Psoas muscle (tissue), 8 donors: ENCODE data around the gene RMDN2. TPM values are rescaled to one million over a fixed set of nuclear protein-coding genes. Genes with fewer than 3 reads are reported as not detected.

ENCODE experiments used
- ATAC-seq, 4 donors: fragments of 200-7000 bp; cut with Tn5 transposase; one replicate each; pipeline ENCODE4 v1.9.1; 2020; ENCODE audit warnings: moderate library complexity in 3 of 4, mild to moderate bottlenecking in 2 of 4
- DNase-seq, 2 donors: peaks; one replicate each; pipeline ENCODE4 v3.0.0-alpha.2; 2020
- H3K27ac ChIP-seq: fragments of 200-600 bp; one replicate; pipeline ENCODE4 v1.8.0; 2022
- H3K27me3 ChIP-seq, 3 donors: fragments of 200-600 bp in 1 of 3; one replicate each; pipeline versions ENCODE4 v1.6.1 to v1.8.0; 2013 to 2022; ENCODE audit warnings: low read length in 2 of 3, mild to moderate bottlenecking in 2 of 3, moderate library complexity in 1 of 3; ENCODE audit not compliant: insufficient read depth in 3 of 3
- H3K36me3 ChIP-seq, 2 donors: fragments of 200-600 bp in 1 of 2; one replicate each; pipeline versions ENCODE4 v1.6.1 to v1.8.0; 2013 to 2022; ENCODE audit warnings: low read depth in 1 of 2, mild to moderate bottlenecking in 1 of 2, moderate library complexity in 1 of 2; ENCODE audit not compliant: insufficient read depth in 1 of 2
- H3K4me1 ChIP-seq: fragments of 200-600 bp; one replicate; pipeline ENCODE4 v1.8.0; 2022
- H3K4me3 ChIP-seq: fragments of 200-600 bp; one replicate; pipeline ENCODE4 v1.8.0; 2022; ENCODE audit warnings: mild to moderate bottlenecking
- H3K9me3 ChIP-seq: fragments of 200-600 bp; one replicate; pipeline ENCODE4 v1.8.0; 2022
- whole genome bisulfite sequencing, 3 donors: extraction: QIAGEN DNeasy Blood & Tissue Kit; methylation state at CpG; one replicate each; pipeline versions ENCODE4 v1.1.6 to v1.1.7; 2013; 5-methylcytosine and 5-hydroxymethylcytosine counted together
- intact Hi-C, 2 donors: fragments of 100-400 bp; cut with DNase I; formaldehyde crosslinking; loops; one replicate each; pipeline versions ENCODE4 v1.11.0 to v1.14.2; 2022
- polyA plus RNA-seq, 3 donors: library from polyadenylated mRNA; stranded (reverse); fragments of 200-250 nt; gene quantifications; one replicate each; pipeline ENCODE4 v1.2.3, GENCODE V29; 2013
- total RNA-seq, 4 donors: library from RNA; stranded (reverse); fragmentation: NEBNext Ultra II Directional in 2 of 4; extraction: Animal tissue kit (Norgen Biotek cat#: 25700) in 2 of 4; gene quantifications; one replicate each; pipeline versions ENCODE4 v1.2.1 to v1.2.4, GENCODE V29; 2021 to 2023
- TF ChIP-seq, protein P1 (sequence below): fragments of 200-600 bp; IDR thresholded peaks from one replicate; pipeline ENCODE4 v1.8.0; 2022; ENCODE audit warnings: antibody characterized with exemption
- donor health status: healthy with polysubstance abuse.
- donor health status: DM: no; HTN: no; CAD: no; lungs with moderate emphysema.
- donor health status: Bipolar disorder and iron deficiency.
- donor health status: healthy.
- donor health status: DM: yes; HTN: yes; CAD: no.
- donor health status: DM: no; HTN: no; CAD: no.
- donor health status: DM: no; HTN: no; CAD: no.
- donor health status: DM: yes; HTN: yes; CAD: no.

The RMDN2 gene
- total and polyA plus RNA-seq, 7 donors = 2.1 to 5.5 (median 3.5) TPM

DNA sequence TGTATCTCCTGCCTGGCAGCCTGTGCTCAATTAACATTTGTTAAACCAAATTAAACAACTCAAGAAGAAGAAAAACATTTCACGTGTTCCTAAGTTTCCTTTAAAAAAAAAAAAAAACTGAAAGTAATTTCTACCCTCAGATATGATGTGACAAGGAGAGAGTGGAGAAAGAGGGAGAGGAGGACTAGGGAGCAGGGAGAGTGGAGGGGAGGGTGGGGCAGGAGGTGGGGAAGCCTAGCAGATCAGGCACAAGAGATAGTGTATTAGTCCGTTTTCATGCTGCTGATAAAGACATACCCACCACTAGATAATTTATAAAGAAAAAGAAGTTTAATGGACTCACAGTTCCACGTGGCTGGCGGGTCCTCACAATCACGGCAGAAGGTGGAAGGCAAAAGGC lies 104.4 kb downstream of the RMDN2 start:
- Histone ChIP-seq H3K27ac (no peak overlapping the region), H3K36me3 (no peaks in the 10 kb centered on the region), H3K4me3 (no peak overlapping the region), H3K27me3 (no peaks in the 10 kb centered on the region), H3K4me1 (no peaks in the 10 kb centered on the region), H3K9me3 (no peaks in the 10 kb centered on the region)
- TF ChIP-seq, protein P1, sequence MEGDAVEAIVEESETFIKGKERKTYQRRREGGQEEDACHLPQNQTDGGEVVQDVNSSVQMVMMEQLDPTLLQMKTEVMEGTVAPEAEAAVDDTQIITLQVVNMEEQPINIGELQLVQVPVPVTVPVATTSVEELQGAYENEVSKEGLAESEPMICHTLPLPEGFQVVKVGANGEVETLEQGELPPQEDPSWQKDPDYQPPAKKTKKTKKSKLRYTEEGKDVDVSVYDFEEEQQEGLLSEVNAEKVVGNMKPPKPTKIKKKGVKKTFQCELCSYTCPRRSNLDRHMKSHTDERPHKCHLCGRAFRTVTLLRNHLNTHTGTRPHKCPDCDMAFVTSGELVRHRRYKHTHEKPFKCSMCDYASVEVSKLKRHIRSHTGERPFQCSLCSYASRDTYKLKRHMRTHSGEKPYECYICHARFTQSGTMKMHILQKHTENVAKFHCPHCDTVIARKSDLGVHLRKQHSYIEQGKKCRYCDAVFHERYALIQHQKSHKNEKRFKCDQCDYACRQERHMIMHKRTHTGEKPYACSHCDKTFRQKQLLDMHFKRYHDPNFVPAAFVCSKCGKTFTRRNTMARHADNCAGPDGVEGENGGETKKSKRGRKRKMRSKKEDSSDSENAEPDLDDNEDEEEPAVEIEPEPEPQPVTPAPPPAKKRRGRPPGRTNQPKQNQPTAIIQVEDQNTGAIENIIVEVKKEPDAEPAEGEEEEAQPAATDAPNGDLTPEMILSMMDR = no peak
- intact Hi-C loops = no loop called here
- no peak for DNase-seq
- ATAC-seq = no peak
- 88 to 93% (median 92%) methylated on average over 5 of the region's 5 CpGs for WGBS, 3 donors

DNA sequence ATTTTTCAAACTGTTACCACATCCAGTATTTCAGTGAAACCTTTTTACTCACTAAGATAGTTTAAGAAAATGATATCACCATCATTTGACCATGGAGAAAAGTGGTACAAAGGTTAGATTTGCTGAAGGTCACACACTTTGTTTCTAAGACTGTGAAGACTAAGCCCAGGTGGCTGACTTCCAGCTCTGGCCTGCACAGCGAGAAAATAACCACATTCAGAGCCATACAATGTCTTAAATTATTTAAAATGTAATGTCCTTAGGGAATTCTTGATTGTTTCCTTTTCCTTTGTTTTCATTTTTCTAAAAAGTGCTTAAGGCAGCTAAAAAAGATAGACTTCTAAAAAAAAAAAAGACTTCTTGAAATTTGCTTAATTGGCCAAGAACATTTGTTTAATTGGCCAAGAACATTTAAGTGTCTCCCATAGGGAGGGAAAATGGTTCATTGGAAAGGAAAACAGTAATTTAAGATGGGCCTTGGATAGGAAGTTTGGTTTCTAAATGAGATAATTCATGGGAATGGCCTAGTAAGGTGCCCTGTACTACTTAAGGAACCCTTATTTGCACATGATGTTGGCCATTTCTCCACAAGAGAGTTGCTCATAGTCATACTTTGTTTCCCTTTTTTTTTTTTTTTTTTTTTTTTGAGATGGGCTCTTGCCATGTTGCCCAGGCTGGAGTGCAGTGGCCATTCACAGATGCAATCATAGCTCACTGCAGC lies 105.7 kb downstream of the RMDN2 start:
- Histone ChIP-seq H3K27me3 (no peaks in the 10 kb centered on the region), H3K4me1 (no peaks in the 10 kb centered on the region), H3K9me3 (no peaks in the 10 kb centered on the region), H3K36me3 (no peaks in the 10 kb centered on the region), H3K4me3 (no peak overlapping the region), H3K27ac (no peak overlapping the region)
- TF ChIP-seq, protein P1 = no peak
- intact Hi-C loops = no loop called here
- WGBS, 3 donors = 41 to 46% (median 45%) methylated on average over 1 of the region's 1 CpG
- ATAC-seq = no peak
- DNase-seq = no peak

DNA sequence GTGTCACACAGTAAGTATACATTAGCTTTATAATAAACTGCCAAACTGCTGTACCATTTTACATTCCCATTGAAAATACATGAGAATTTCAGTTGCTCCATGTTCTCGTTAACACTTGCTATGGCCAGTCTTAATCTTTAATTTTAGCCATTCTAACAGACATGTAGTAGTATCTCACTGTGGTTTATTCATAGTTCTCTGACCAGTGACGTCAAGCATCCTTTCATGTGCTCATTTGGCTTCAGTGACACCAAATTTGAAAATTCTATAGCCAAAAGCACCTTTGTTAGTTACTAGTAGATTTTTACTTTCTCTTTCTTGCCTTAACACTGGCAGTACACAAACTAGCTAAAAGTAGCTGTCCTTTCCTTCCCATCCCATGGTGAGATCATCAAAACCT lies 107.9 kb downstream of the RMDN2 start:
- H3K36me3 ChIP-seq = no peaks in the 10 kb centered on the region
- 89 to 95% (median 93%) methylated on average over 2 of the region's 2 CpGs for WGBS, 3 donors
- no peak for DNase-seq
- H3K9me3 ChIP-seq = no peaks in the 10 kb centered on the region
- TF ChIP-seq, protein P1 = no peak
- H3K27me3 ChIP-seq = peaks cover 0 to 9% (median 0%) of the 10 kb centered on the region in 3 donors
- H3K4me3 ChIP-seq = no peak overlapping the region
- no peak overlapping the region for H3K27ac ChIP-seq
- no peaks in the 10 kb centered on the region for H3K4me1 ChIP-seq
- no peak for ATAC-seq
- intact Hi-C loops = no loop called here

DNA sequence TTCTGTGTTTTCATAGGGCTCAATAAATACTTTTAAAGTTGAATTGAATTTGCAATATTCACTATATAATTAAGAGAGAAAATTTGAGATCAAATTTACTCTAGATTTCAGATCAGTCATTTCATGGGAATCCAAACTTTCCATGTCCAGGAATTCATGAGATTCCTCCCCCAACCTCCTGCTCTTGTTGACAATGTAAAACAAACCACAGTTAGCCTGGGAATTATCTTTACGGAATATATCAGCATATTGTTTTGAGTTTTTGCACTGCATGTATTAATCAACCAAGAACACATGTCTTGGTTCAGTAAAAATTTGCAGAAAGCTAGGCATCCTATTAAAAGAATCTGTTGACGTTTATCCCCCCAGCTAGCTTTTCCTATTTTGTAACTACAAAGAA lies 108.6 kb downstream of the RMDN2 start:
- DNase-seq = no peak
- Histone ChIP-seq H3K4me1 (no peaks in the 10 kb centered on the region), H3K4me3 (no peak overlapping the region), H3K36me3 (no peaks in the 10 kb centered on the region), H3K27ac (no peak overlapping the region), H3K9me3 (no peaks in the 10 kb centered on the region), H3K27me3 (peaks cover 0 to 11% (median 0%) of the 10 kb centered on the region in 3 donors)
- no peak for ATAC-seq
- WGBS, 3 donors = 44 to 46% (median 45%) methylated on average over 2 of the region's 2 CpGs
- TF ChIP-seq, protein P1 = no peak
- intact Hi-C loops = no loop called here

DNA sequence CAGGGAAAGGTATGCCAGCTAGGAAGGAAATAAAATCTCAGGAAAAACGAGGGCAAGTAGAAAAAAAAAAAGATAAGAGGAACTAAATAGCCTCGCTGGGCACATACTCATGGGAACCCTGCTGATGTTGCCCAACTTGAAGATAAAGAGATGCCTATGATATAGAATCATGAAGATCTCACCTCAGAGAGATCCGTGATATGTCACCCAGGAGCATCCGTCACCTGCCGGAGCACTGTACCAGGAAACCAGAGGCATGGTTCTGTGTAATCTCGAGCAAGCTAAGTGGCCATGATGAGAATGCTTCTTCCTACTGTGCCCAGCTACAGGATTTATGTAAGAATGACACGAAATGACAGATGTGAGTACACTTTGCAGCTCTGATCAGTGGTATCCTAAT lies 110.9 kb downstream of the RMDN2 start:
- Histone ChIP-seq H3K4me3 (no peak overlapping the region), H3K36me3 (no peaks in the 10 kb centered on the region), H3K27ac (no peak overlapping the region), H3K4me1 (no peaks in the 10 kb centered on the region), H3K27me3 (peaks cover 0 to 11% (median 0%) of the 10 kb centered on the region in 3 donors), H3K9me3 (no peaks in the 10 kb centered on the region)
- intact Hi-C loops = no loop called here
- WGBS, 3 donors = 82 to 88% (median 84%) methylated on average over 7 of the region's 7 CpGs
- TF ChIP-seq, protein P1 = no peak
- no peak for DNase-seq
- ATAC-seq = no peak
